Measurements from ENCODE around the gene PCBD2. TPM values are rescaled to one million over a fixed set of nuclear protein-coding genes. Genes with fewer than 3 reads are reported as not detected.

Gene PCBD2
- total and polyA plus RNA-seq, 2 experiments from 2014 or later, result 8.7 to 16.0 TPM

MicroRNAs within 50 kb of the gene (microRNA counts, 767-probe panel; counts per million panel counts)
- not detected for microRNA hsa-miR-4461

Small RNA genes within 50 kb of the gene (microRNA-seq; reads per million reads assigned to microRNA genes)
- not detected for gene MIR4461

Small RNA genes within 50 kb of the gene (small RNA-seq; reads per million reads assigned to genes)
- gene MIR4461 (ENCODE audit: low replicate concordance), result not detected
- gene MTND3P25 (ENCODE audit: low replicate concordance), result not detected
- gene MTND4LP30 (ENCODE audit: low replicate concordance), result not detected

Other genes with a start within 250 kb of the PCBD2 start
- gene CAMLG, start 166.6 kb upstream of the PCBD2 start, total RNA-seq (2014; rRNA removed; shearing (Covaris generic)), result 34.0 and 34.4 TPM in 2 replicates
- gene CAMLG, start 166.6 kb upstream of the PCBD2 start, polyA plus RNA-seq (2016; fragmentation: Nextera tagmentation; extraction: Ambion mirVana), result 75.0 and 85.6 TPM in 2 replicates
- gene DDX46, start 146.4 kb upstream of the PCBD2 start, total RNA-seq (2014; rRNA removed; shearing (Covaris generic)), result 69.0 and 85.6 TPM in 2 replicates
- gene DDX46, start 146.4 kb upstream of the PCBD2 start, polyA plus RNA-seq (2016; fragmentation: Nextera tagmentation; extraction: Ambion mirVana), result 78.5 and 91.4 TPM in 2 replicates
- 19.0 and 21.1 TPM in 2 replicates for gene C5orf24, start 59.2 kb upstream of the PCBD2 start, total RNA-seq (2014; rRNA removed; shearing (Covaris generic))
- gene C5orf24, start 59.2 kb upstream of the PCBD2 start, polyA plus RNA-seq (2016; fragmentation: Nextera tagmentation; extraction: Ambion mirVana), result 14.2 and 14.6 TPM in 2 replicates
- 24.4 and 30.7 TPM in 2 replicates for gene TXNDC15, start 30.8 kb upstream of the PCBD2 start, total RNA-seq (2014; rRNA removed; shearing (Covaris generic))
- 26.5 and 28.5 TPM in 2 replicates for gene TXNDC15, start 30.8 kb upstream of the PCBD2 start, polyA plus RNA-seq (2016; fragmentation: Nextera tagmentation; extraction: Ambion mirVana)
- gene CATSPER3, start 62.8 kb downstream of the PCBD2 start, total RNA-seq (2014; rRNA removed; shearing (Covaris generic)), result 0.74 TPM in 1 of 2 replicates, not detected in the other
- gene CATSPER3, start 62.8 kb downstream of the PCBD2 start, polyA plus RNA-seq (2016; fragmentation: Nextera tagmentation; extraction: Ambion mirVana), result 0.19 and 0.37 TPM in 2 replicates
- not detected in 2 replicates for gene PITX1, start 129.1 kb downstream of the PCBD2 start, total RNA-seq (2014; rRNA removed; shearing (Covaris generic))
- not detected in 2 replicates for gene PITX1, start 129.1 kb downstream of the PCBD2 start, polyA plus RNA-seq (2016; fragmentation: Nextera tagmentation; extraction: Ambion mirVana)

All from GM23338 (cell line).